Fibroblast of skin of left biceps (primary cell): Measurements from ENCODE around the gene OXSM.

Source experiments
- DNase-seq, 2 experiments: peaks; one replicate each; pipeline ENCODE4 v3.0.0-alpha.2; 2013; ENCODE audit warnings: low read depth in 2 of 2

OXSM gene

GRCh38 chr3:25803833-25804232 is 13.9 kb downstream of the OXSM start:
- no peak for DNase-seq

GRCh38 chr3:25804676-25805075 is 14.8 kb downstream of the OXSM start:
- no peak for DNase-seq

- no peak for DNase-seq
Measured at GRCh38 chr3:25812644-25813043, 22.8 kb downstream of the OXSM start.

DNA sequence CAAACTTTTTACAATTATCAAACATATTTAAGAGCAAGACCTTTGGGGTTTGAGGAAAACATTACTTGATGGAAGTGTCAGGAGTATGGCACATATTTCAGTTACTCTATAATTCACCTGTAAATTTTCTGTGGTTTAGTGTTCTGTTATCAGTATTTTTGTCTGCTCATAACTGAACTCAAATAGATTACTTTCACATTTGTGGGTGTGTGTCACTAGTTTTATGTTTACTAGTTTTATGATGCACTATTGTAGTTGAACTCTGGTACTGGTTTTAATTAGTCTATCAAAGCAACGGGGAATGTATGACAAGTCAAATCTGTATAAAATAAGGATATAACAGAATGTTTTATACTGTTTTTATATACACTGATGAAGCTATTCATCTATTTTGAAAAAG is 27.2 kb downstream of the OXSM start:
- DNase-seq, result no peak

DNA sequence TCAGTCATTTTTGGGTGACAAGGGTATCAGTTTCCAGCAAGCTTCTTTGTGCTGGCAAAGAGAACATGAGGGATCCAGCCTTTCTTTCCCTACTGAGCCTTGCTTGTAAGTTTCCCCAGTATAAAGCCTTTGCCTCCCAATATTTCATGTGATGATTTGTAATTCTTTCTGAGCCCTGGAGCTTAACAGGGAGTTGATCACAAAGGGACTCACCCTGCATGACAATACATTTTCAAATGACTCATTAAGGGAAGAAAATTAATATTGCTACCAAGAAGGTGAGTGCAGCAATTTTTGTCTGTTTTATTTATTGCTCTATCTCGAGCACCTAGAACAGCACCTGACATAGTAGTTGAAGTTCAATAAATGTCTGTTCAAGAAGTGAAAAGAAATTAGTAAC is 27.7 kb downstream of the OXSM start:
- DNase-seq, result no peak

DNA sequence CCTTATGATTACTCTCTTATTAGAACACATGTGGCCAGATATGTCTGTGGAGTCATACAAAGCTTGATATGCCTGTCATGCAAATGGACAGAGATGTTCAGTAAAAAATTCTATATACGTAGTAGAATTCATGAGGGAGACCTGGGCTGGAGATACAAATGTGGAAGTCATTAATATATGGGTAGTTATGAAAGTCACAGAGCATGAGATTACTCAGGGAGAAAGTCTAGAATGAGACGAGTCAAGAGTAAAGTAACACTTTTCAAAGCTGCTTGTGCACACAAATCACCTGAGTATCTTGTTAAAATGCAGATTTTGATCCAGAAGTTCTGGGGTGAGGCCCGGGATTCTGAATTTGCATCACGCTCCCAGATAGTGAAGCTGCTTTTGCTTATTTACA is 28.4 kb downstream of the OXSM start:
- DNase-seq, result no peak

DNA sequence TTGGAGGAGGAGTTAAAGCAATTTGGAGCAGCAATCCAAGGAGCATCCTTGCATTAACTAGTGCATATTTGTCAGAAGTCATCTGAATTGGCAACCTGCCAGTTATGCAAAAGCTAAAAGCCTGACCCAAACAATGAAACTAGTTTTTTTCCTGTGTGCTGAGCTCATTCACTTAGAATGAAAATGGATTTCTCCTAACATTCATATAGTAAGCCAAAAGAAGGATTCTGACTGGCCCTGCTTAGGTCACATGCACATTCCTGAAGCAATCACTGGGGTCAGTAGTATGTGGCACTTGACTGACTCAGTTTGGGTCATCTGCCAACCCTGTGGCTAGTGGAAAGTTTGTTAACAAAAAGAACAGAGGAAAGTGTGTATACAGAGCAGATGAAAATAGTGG is 30.5 kb downstream of the OXSM start:
- peak; percentile 58 to 72 for DNase-seq

DNA sequence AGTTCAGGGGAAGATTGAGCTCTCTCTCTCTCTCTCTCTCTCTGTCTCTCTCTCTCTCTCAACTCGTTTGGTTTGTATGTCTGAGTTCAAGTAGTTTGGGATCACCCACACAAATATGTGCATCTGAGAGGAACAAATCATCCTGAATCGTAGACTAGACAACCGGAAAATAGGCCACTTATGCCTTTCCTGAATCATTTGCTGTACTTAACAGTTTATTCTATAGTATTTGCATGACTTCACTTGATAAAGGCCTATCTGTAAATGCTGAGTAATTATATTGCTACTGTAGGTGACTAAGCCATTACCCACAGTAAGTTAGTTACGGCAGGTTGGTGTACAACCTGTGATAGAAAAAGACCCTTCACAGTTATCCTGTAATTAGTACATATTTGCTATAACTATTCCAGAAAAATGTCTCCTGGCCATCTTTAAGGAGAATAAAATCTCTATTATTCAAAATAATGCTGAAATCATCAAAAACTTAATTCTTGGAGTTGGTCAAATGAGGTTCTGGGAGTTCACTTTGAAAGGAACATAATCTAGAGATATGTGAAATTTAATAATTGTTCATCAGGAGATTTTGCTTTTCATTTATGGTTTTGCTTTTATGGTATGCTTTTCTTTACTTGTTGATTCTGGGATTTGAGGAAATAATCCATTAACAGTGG is 31.1 kb downstream of the OXSM start:
- peak in 1 of 2 experiments; percentile 7 for DNase-seq

DNA sequence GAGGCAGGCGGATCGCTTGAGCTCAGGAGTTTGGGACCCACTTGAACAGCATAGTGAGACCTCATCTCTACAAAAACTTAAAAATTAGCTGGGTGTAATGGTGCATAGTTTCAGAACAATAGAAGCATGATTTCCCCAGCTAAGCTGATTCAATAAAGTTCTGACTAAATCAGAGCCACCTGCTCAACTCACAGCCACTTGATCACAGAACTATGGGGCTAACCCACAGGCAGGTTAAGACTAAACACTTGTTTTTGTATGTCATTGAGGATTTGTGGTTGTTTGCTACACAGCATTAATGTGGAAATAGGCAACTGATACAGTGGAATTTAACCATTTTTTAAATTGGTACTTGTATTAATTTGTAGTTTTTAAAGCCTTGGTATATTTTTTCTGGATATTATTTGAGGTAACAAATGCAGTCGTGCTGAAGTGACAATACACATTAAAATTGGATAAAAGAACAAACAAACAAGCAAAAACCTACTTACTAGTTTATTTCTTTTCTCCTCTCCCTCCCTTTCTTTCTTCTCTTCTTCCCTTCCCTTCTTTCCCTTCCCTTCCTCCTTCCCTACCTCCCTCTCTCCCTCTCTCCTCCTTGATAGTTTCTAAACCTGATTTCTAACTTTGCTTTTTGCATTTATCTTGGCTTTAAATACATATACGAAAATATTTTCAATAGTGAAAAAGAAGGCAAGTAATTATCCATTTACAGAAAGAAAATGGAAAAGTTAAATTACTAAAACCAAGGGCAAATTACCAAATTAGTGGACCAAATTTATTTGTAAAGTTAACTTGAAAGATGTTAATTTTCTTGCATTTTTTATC is 32.1 kb downstream of the OXSM start:
- DNase-seq, result no peak

DNA sequence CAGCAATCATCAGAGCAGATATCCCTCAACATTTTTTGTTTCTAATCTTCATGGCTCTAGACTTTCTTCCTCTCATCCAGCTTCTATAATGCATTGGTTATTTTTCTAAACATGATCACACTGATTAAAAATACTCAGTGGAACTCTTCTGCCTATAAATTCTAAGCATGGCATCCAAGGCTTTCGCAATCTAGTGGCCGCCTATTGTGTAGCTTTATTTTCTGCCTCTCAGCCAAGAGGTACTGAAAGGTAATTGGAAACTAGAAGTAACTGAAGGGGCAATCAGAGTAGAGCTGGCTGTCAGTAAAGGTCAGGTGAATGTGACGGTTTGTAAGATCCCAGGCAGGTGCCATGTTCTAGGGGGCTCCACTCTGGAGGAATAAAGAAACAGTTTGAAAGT is 33.4 kb downstream of the OXSM start:
- DNase-seq, result no peak

DNA sequence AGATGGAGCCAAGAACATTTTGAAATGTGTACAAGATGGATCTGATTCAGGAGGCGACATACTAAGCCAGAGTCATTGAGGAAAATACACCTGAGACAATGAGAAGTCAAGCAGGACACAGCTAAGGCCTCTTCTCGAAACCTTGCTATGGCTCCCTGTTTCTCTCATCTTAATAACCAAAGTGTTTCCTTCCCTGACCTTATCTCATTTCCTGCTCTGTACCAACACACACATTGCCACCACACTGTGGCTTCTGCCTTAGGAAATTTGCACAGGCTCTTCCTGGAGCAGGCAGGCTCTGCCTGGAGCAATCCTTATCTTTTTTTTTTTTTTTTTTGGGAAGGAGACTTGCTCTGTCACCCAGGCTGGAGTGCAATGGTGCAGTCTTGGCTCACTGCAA is 36.6 kb downstream of the OXSM start:
- no peak for DNase-seq

GRCh38 chr3:25830373-25831280 is 40.7 kb downstream of the OXSM start:
- no peak for DNase-seq

DNA sequence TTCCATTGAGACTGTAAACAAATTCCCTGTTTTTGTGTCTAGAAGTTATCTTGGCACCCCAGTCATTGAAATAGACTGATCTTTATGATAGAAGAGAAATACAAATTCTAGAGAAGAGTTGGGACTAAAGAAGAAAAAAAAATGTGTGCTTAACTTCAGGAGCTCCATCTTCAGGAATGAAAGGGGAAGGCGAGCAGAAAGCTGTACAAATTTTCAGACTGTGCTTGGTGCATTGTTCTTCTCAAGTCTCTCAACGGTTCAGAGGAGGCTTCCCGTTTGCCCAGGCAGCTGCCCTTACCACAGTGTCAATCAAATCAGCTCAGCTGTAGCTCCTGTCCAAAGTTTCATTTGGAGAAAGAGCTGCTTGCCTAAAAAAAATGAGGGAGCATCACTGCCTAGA is 41.7 kb downstream of the OXSM start:
- no peak for DNase-seq

DNA sequence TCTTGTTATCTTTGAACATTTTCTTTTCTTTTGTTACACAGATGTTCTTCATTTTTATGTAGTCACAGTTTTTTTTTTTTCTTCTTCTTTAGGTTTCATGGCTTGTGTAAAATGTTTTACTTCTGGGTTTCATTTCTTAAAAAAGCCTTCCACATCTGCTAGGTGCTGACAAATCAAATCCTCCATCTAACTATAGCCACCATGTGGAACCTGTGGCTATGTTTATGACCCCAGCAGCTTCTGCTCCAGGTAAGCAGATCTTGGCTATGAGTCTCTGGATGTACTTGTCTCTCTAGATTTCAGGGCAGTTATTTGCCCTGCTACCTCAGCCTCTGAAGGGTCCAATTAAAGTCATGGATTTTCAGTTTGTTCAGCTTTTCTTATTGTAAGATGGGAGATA is 44.5 kb downstream of the OXSM start:
- DNase-seq, result no peak

- DNase-seq, result no peak
Measured at GRCh38 chr3:25836579-25836978, 46.7 kb downstream of the OXSM start.

- no peak for DNase-seq
Measured at GRCh38 chr3:25837038-25837437, 47.1 kb downstream of the OXSM start.

- DNase-seq, result no peak
Measured at GRCh38 chr3:25840099-25840498, 50.2 kb downstream of the OXSM start.

- DNase-seq, result no peak
Measured at GRCh38 chr3:25843332-25843731, 53.4 kb downstream of the OXSM start.
